ENCODE results near the gene IQCM.
A peak's percentile ranks its signal among the peaks of the same experiment; 100 is the strongest.

IQCM gene

GRCh38 chr4:149370785-149371420 lies 444.7 kb downstream of the IQCM start:
- Histone ChIP-seq H3K9me3 (ENCODE audit: control extremely low read depth in 1 of 5, control insufficient read depth in 4 of 5, insufficient read depth in 2 of 5, low read depth in 1 of 5, low read length in 4 of 5) (no peaks in the 10 kb centered on the region), H3K4me3 (ENCODE audit: control insufficient read depth in 1 of 7, extremely low read depth in 1 of 7, insufficient read depth in 4 of 7, low read depth in 2 of 7, low read length in 6 of 7) (no peak overlapping the region), H3K36me3 (ENCODE audit: control insufficient read depth in 4 of 4, insufficient read depth in 4 of 4, low read length in 3 of 4) (no peaks in the 10 kb centered on the region), H3K27ac (ENCODE audit: insufficient read depth in 1 of 2, low read depth in 1 of 2, low read length in 2 of 2, poor library complexity in 1 of 2, severe bottlenecking in 2 of 2) (no peak overlapping the region), H3K4me1 (ENCODE audit: control extremely low read depth in 1 of 4, control insufficient read depth in 4 of 4, insufficient read depth in 4 of 4, low read length in 3 of 4) (no peaks in the 10 kb centered on the region), H3K27me3 (replicated peaks in 2 of 5; ENCODE audit: control insufficient read depth in 4 of 5, insufficient read depth in 5 of 5, low read length in 4 of 5) (no peaks in the 10 kb centered on the region)
- CTCF ChIA-PET = interaction anchor here (1.1 kb wide), 1 partner anchor 47 kb away, joined by 3 read pairs; no protein-coding TSS in a partner anchor
- POLR2A ChIA-PET = no interaction called here
- peak; percentile 1 to 13 (median 9) for DNase-seq
- WGBS (ENCODE audit: insufficient coverage) = 67% methylated on average over 1 of the region's 4 CpGs

- no peak for DNase-seq
- Histone ChIP-seq H3K27ac (ENCODE audit: insufficient read depth in 1 of 2, low read depth in 1 of 2, low read length in 2 of 2, poor library complexity in 1 of 2, severe bottlenecking in 2 of 2) (no peak overlapping the region), H3K4me3 (ENCODE audit: control insufficient read depth in 1 of 7, extremely low read depth in 1 of 7, insufficient read depth in 4 of 7, low read depth in 2 of 7, low read length in 6 of 7) (no peak overlapping the region), H3K36me3 (ENCODE audit: control insufficient read depth in 4 of 4, insufficient read depth in 4 of 4, low read length in 3 of 4) (no peaks in the 10 kb centered on the region), H3K27me3 (replicated peaks in 2 of 5; ENCODE audit: control insufficient read depth in 4 of 5, insufficient read depth in 5 of 5, low read length in 4 of 5) (no peaks in the 10 kb centered on the region), H3K4me1 (ENCODE audit: control extremely low read depth in 1 of 4, control insufficient read depth in 4 of 4, insufficient read depth in 4 of 4, low read length in 3 of 4) (no peaks in the 10 kb centered on the region), H3K9me3 (ENCODE audit: control extremely low read depth in 1 of 5, control insufficient read depth in 4 of 5, insufficient read depth in 2 of 5, low read depth in 1 of 5, low read length in 4 of 5) (no peaks in the 10 kb centered on the region)
- POLR2A ChIA-PET = no interaction called here
- CTCF ChIA-PET = interaction anchor here (1.1 kb wide), 1 partner anchor 48 kb away, joined by 3 read pairs; no protein-coding TSS in a partner anchor
- no CpG with 5 or more reads among the region's 3 CpGs for WGBS (ENCODE audit: insufficient coverage)
Observed at GRCh38 chr4:149370002-149370401, 445.6 kb downstream of the IQCM start.

- ChIA-PET POLR2A (no interaction called here), CTCF (no interaction called here)
- DNase-seq = no peak
Observed at GRCh38 chr4:149353241-149353640, 462.4 kb downstream of the IQCM start.

GRCh38 chr4:149349541-149349940 lies 466.1 kb downstream of the IQCM start:
- Histone ChIP-seq H3K36me3 (ENCODE audit: control insufficient read depth in 4 of 4, insufficient read depth in 4 of 4, low read length in 3 of 4) (no peaks in the 10 kb centered on the region), H3K4me1 (ENCODE audit: control extremely low read depth in 1 of 4, control insufficient read depth in 4 of 4, insufficient read depth in 4 of 4, low read length in 3 of 4) (no peaks in the 10 kb centered on the region), H3K27ac (ENCODE audit: insufficient read depth in 1 of 2, low read depth in 1 of 2, low read length in 2 of 2, poor library complexity in 1 of 2, severe bottlenecking in 2 of 2) (no peak overlapping the region), H3K9me3 (ENCODE audit: control extremely low read depth in 1 of 5, control insufficient read depth in 4 of 5, insufficient read depth in 2 of 5, low read depth in 1 of 5, low read length in 4 of 5) (peaks cover 0 to 4% (median 0%) of the 10 kb centered on the region in 5 experiments), H3K27me3 (replicated peaks in 2 of 5; ENCODE audit: control insufficient read depth in 4 of 5, insufficient read depth in 5 of 5, low read length in 4 of 5) (no peaks in the 10 kb centered on the region), H3K4me3 (ENCODE audit: control insufficient read depth in 1 of 7, extremely low read depth in 1 of 7, insufficient read depth in 4 of 7, low read depth in 2 of 7, low read length in 6 of 7) (no peak overlapping the region)
- CTCF ChIA-PET = no interaction called here
- DNase-seq = no peak
- POLR2A ChIA-PET = no interaction called here

More at GRCh38 chr4:149353241-149353640, 462.4 kb downstream of the IQCM start:
- Histone ChIP-seq H3K27me3 (replicated peaks in 2 of 5; ENCODE audit: control insufficient read depth in 4 of 5, insufficient read depth in 5 of 5, low read length in 4 of 5) (no peaks in the 10 kb centered on the region), H3K36me3 (ENCODE audit: control insufficient read depth in 4 of 4, insufficient read depth in 4 of 4, low read length in 3 of 4) (no peaks in the 10 kb centered on the region), H3K27ac (ENCODE audit: insufficient read depth in 1 of 2, low read depth in 1 of 2, low read length in 2 of 2, poor library complexity in 1 of 2, severe bottlenecking in 2 of 2) (no peak overlapping the region), H3K4me3 (ENCODE audit: control insufficient read depth in 1 of 7, extremely low read depth in 1 of 7, insufficient read depth in 4 of 7, low read depth in 2 of 7, low read length in 6 of 7) (no peak overlapping the region), H3K9me3 (ENCODE audit: control extremely low read depth in 1 of 5, control insufficient read depth in 4 of 5, insufficient read depth in 2 of 5, low read depth in 1 of 5, low read length in 4 of 5) (peaks cover 0 to 4% (median 0%) of the 10 kb centered on the region in 5 experiments), H3K4me1 (ENCODE audit: control extremely low read depth in 1 of 4, control insufficient read depth in 4 of 4, insufficient read depth in 4 of 4, low read length in 3 of 4) (no peaks in the 10 kb centered on the region)
- no CpG with 5 or more reads among the region's 3 CpGs for WGBS (ENCODE audit: insufficient coverage)

GRCh38 chr4:149347139-149347538 lies 468.5 kb downstream of the IQCM start:
- Histone ChIP-seq H3K27ac (ENCODE audit: insufficient read depth in 1 of 2, low read depth in 1 of 2, low read length in 2 of 2, poor library complexity in 1 of 2, severe bottlenecking in 2 of 2) (no peak overlapping the region), H3K36me3 (ENCODE audit: control insufficient read depth in 4 of 4, insufficient read depth in 4 of 4, low read length in 3 of 4) (no peaks in the 10 kb centered on the region), H3K9me3 (ENCODE audit: control extremely low read depth in 1 of 5, control insufficient read depth in 4 of 5, insufficient read depth in 2 of 5, low read depth in 1 of 5, low read length in 4 of 5) (no peaks in the 10 kb centered on the region), H3K4me3 (ENCODE audit: control insufficient read depth in 1 of 7, extremely low read depth in 1 of 7, insufficient read depth in 4 of 7, low read depth in 2 of 7, low read length in 6 of 7) (no peak overlapping the region), H3K27me3 (replicated peaks in 2 of 5; ENCODE audit: control insufficient read depth in 4 of 5, insufficient read depth in 5 of 5, low read length in 4 of 5) (no peaks in the 10 kb centered on the region), H3K4me1 (ENCODE audit: control extremely low read depth in 1 of 4, control insufficient read depth in 4 of 4, insufficient read depth in 4 of 4, low read length in 3 of 4) (no peaks in the 10 kb centered on the region)
- ChIA-PET POLR2A (no interaction called here), CTCF (no interaction called here)
- whole genome bisulfite sequencing (ENCODE audit: insufficient coverage) = no CpG with 5 or more reads among the region's 3 CpGs
- no peak for DNase-seq

- H3K27me3 ChIP-seq (replicated peaks in 2 of 5; ENCODE audit: control insufficient read depth in 4 of 5, insufficient read depth in 5 of 5, low read length in 4 of 5) = no peaks in the 10 kb centered on the region
- no peak for DNase-seq
- H3K27ac ChIP-seq (ENCODE audit: insufficient read depth in 1 of 2, low read depth in 1 of 2, low read length in 2 of 2, poor library complexity in 1 of 2, severe bottlenecking in 2 of 2) = no peak overlapping the region
- H3K4me1 ChIP-seq (ENCODE audit: control extremely low read depth in 1 of 4, control insufficient read depth in 4 of 4, insufficient read depth in 4 of 4, low read length in 3 of 4) = no peaks in the 10 kb centered on the region
- POLR2A ChIA-PET = no interaction called here
- H3K4me3 ChIP-seq (ENCODE audit: control insufficient read depth in 1 of 7, extremely low read depth in 1 of 7, insufficient read depth in 4 of 7, low read depth in 2 of 7, low read length in 6 of 7) = no peak overlapping the region
- CTCF ChIA-PET = no interaction called here
- no peaks in the 10 kb centered on the region for H3K36me3 ChIP-seq (ENCODE audit: control insufficient read depth in 4 of 4, insufficient read depth in 4 of 4, low read length in 3 of 4)
- H3K9me3 ChIP-seq (ENCODE audit: control extremely low read depth in 1 of 5, control insufficient read depth in 4 of 5, insufficient read depth in 2 of 5, low read depth in 1 of 5, low read length in 4 of 5) = no peaks in the 10 kb centered on the region
- no CpG with 5 or more reads among the region's 1 CpG for WGBS (ENCODE audit: insufficient coverage)
Observed at GRCh38 chr4:149345424-149345823, 470.2 kb downstream of the IQCM start.

- Histone ChIP-seq H3K27ac (ENCODE audit: insufficient read depth in 1 of 2, low read depth in 1 of 2, low read length in 2 of 2, poor library complexity in 1 of 2, severe bottlenecking in 2 of 2) (no peak overlapping the region), H3K9me3 (ENCODE audit: control extremely low read depth in 1 of 5, control insufficient read depth in 4 of 5, insufficient read depth in 2 of 5, low read depth in 1 of 5, low read length in 4 of 5) (no peaks in the 10 kb centered on the region), H3K4me1 (ENCODE audit: control extremely low read depth in 1 of 4, control insufficient read depth in 4 of 4, insufficient read depth in 4 of 4, low read length in 3 of 4) (no peaks in the 10 kb centered on the region), H3K36me3 (ENCODE audit: control insufficient read depth in 4 of 4, insufficient read depth in 4 of 4, low read length in 3 of 4) (no peaks in the 10 kb centered on the region), H3K27me3 (replicated peaks in 2 of 5; ENCODE audit: control insufficient read depth in 4 of 5, insufficient read depth in 5 of 5, low read length in 4 of 5) (no peaks in the 10 kb centered on the region), H3K4me3 (ENCODE audit: control insufficient read depth in 1 of 7, extremely low read depth in 1 of 7, insufficient read depth in 4 of 7, low read depth in 2 of 7, low read length in 6 of 7) (no peak overlapping the region)
- CTCF ChIA-PET = interaction anchor here (0.6 kb wide), 1 partner anchor 334 kb away, joined by 3 read pairs; no protein-coding TSS in a partner anchor
- POLR2A ChIA-PET = no interaction called here
- WGBS (ENCODE audit: insufficient coverage) = 77% methylated on average over 2 of the region's 3 CpGs
- DNase-seq = no peak
Observed at GRCh38 chr4:149344436-149344835, 471.2 kb downstream of the IQCM start.
